GM18511 (cell line): ENCODE results near the gene GALM.
"Not testable (repeated sequence)": the region's sequence is repeated elsewhere in the genome, so short reads cannot be mapped to it uniquely, and the experiment has no call there.

Experiments
- ATAC-seq: cut with Tn5 transposase; IDR thresholded peaks from one replicate; pipeline ENCODE4 v1.9.1; 2021; ENCODE audit warnings: mild to moderate bottlenecking, moderate library complexity; ENCODE audit not compliant: unreplicated experiment

The GALM gene

GRCh38 chr2:38755891-38756290 lies 90.0 kb downstream of the GALM start:
- not testable (repeated sequence) for ATAC-seq

GRCh38 chr2:38763228-38763627 lies 97.3 kb downstream of the GALM start:
- ATAC-seq = no peak

GRCh38 chr2:38763728-38764127 lies 97.8 kb downstream of the GALM start:
- no peak for ATAC-seq

- ATAC-seq = no peak
These were observed 99.2 kb downstream of the GALM start for GRCh38 chr2:38765149-38765548.

GRCh38 chr2:38765551-38765950 lies 99.6 kb downstream of the GALM start:
- no peak for ATAC-seq

GRCh38 chr2:38771632-38772031 lies 105.7 kb downstream of the GALM start:
- no peak for ATAC-seq

GRCh38 chr2:38775097-38775920 lies 109.4 kb downstream of the GALM start:
- ATAC-seq = no peak

- no peak for ATAC-seq
These were observed 110.0 kb downstream of the GALM start for GRCh38 chr2:38775921-38776225.

- ATAC-seq = no peak
These were observed 110.6 kb downstream of the GALM start for GRCh38 chr2:38776531-38776930.

- ATAC-seq = no peak
These were observed 112.8 kb downstream of the GALM start for GRCh38 chr2:38778687-38779082.

- no peak for ATAC-seq
These were observed 117.7 kb downstream of the GALM start for GRCh38 chr2:38783586-38783985.
